G401 (cell line): ENCODE data around the gene MRFAP1. TPM values are rescaled to one million over a fixed set of nuclear protein-coding genes. Genes with fewer than 3 reads are reported as not detected.
"Not testable (repeated sequence)": the region's sequence is repeated elsewhere in the genome, so short reads cannot be mapped to it uniquely, and the experiment has no call there.

Source experiments
- DNase-seq: peaks from one replicate; pipeline ENCODE4 v3.0.0-alpha.2; 2015; ENCODE audit warnings: low spot score
- in situ Hi-C: cut with HindIII; loops from 2 replicates; pipeline ENCODE4 v1.10.0; 2016; ENCODE audit warnings: low sequenced_read_pairs, mixed read lengths
- total RNA-seq: library from RNA; depleted of rRNA; stranded (reverse); fragments of >200 nt; shearing (Covaris generic); gene quantifications from 2 replicates; pipeline ENCODE4 v1.2.3, GENCODE V29; 2014

Gene MRFAP1
- total RNA-seq, 1 experiment from 2014 or later: 303 TPM

DNA sequence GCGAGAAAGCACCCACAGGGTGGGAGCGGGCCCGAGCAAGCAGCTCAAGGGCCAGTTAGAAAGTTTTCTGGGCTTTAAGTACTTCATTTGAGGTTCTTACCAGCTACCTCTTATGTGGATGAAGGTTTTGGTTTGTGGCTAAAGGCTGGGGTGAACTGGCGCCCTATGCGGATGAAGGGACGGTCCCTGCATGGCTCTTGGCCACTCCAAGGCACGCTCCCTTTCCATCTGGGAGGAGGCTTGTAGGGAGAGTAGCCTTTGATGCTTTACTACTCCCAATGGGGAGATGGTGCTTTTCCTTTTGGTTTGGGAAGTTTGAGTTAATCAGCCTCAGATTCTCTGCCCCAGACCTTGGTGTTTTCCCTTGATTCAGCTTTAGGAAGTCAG lies 17.7 kb downstream of the MRFAP1 start:
- DNase-seq: peak; percentile 35
- in situ Hi-C loops: loop anchor here (25.0 kb wide), 1 partner anchor 96 kb away; no protein-coding TSS in a partner anchor

DNA sequence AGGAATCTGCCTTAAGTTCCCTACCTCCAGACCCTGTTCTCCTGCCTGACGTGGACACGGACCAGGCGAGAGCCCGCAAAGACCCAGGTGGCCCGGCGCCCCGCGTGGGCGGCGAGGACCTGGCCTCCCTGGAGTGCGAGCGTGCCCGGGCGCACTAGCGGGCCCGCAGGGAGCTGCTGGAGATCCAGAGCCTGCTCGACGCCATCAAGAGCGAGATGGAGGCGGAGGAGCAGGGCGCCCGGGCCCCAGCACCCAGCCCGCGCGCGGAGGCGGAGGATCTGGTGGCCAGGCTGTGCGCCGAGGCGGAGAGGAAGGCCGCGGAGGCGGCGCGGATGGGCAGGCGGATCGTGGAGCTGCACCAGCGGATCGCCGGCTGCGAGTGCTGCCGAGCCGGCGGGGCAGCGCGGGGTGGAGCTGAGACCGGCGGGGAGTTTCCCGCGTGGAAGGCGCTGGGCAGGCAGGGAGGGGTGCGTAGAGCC lies 18.2 kb downstream of the MRFAP1 start:
- DNase-seq: peak; percentile 43
- in situ Hi-C loops: loop anchor here (25.0 kb wide), 1 partner anchor 96 kb away; no protein-coding TSS in a partner anchor

DNA sequence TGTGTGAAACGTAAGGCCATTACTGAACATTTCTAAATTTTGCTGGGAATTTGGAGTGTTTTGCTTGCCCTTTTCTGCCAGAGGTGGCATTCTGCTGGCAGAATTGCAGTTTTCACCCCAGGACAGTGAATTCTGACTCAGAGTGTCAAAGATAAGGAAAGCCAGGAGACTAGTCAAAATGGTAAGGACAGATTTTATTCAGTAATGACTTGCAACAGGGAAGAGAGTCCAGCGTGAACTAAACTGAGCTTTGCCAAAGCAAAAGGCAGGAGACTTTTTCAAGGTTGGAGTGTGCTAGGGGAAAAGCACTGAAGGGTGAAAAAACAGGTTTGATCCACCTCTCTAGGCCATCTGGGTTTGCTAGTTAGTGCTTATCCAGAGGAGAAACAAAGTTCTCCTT lies 19.4 kb downstream of the MRFAP1 start:
- no peak for DNase-seq
- in situ Hi-C loops: loop anchor here (25.0 kb wide), 1 partner anchor 98 kb away; no protein-coding TSS in a partner anchor

DNA sequence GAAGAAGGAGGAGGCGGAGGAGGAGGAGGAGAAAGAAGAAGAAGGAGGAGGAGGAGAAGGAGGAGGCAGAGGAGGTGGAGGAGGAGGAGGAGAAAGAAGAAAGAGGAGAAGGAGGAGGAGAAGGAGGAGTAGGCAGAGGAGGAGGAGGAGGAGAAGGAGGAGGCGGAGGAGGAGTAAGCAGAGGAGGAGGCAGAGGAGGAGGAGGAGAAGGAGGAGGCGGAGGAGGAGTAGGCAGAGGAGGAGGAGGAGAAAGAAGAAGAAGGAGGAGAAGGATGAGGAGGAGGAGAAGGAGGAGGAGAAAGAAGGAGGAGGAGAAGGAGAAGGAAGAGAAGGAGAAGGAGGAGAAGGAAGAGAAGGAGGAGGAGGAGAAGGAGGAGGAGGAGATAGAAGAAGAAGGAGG lies 19.9 kb downstream of the MRFAP1 start:
- in situ Hi-C loops: loop anchor here (25.0 kb wide), 1 partner anchor 98 kb away; no protein-coding TSS in a partner anchor
- no peak for DNase-seq

DNA sequence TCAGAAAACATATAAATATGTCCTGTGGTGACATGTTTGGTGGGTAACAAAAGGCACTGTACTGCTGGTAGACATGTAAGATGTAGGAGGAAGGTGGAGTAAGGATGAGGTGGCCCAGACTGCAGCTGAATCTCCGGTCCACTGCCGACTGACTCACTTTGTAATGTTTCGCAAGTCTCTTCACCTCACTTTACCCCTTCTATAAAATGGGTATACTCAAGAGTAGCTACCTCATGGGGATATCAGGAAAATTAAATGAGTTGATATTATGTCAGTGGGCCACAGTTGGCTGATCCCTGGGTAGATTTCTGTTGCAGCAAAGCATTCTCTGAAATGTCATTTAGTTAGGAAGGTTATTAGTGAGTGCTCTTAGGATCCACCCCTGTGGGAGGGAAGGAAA lies 22.1 kb downstream of the MRFAP1 start:
- in situ Hi-C loops: loop anchor here (25.0 kb wide), 1 partner anchor 100 kb away; no protein-coding TSS in a partner anchor

DNA sequence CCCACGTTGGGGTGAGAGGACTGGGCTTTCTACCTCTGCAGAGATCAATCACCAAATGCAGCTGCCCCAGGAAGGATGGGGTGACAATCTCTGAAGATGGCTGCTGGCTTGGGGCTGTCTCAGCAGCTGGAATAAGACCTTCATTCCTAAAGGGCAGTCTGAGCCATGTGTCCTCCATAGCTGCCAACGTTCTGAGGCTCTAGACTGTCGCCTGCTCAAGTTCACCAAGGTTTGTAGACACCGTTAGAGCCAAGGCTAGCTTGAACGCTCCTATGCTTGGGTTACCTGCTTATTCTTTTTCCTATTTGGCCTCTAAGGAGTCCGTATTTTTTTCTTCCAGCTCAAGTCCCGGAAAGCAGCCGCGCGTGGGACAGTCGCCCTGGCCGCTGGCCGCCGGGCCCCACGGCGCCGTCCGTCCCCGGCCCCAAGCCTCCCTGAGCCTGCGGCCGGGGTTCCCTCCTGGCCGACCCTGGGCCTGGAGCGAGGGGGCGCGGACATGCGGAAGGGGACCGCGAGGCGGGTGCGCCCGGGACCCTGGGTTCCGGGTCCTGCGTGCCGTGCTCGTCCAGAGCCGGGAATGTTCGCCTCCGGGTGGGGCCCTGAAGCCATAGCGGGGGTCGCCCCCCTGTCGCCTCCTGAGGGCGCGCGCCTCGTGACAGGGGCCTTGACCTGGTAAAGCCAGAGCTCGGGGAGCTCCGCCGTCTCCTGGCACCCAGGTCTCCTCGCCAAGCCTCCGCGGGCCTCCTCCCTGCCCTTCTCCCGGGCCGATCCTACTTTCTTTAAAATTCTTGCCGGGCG lies 23.3 kb downstream of the MRFAP1 start:
- in situ Hi-C loops: loop anchor here (25.0 kb wide), 1 partner anchor 101 kb away; no protein-coding TSS in a partner anchor

More for the DNA sequence above, 22.1 kb downstream of the MRFAP1 start:
- no peak for DNase-seq

DNA sequence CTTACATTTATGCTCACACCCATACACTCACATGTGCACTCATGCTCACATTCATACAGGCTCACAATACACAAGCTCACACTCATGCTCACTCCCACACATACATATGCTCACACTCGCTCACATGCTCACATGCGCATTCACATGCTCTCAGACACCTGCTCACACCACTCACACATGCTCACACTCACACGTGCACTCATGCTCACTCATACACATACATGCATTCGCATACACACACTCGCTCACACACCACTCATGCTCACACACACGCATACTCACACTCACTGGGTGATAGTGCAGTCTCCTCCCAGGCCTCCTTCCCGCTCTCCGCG lies 24.8 kb downstream of the MRFAP1 start:
- no peak for DNase-seq
- in situ Hi-C loops: loop anchor here (25.0 kb wide), 1 partner anchor 103 kb away; no protein-coding TSS in a partner anchor

More for the DNA sequence above, 23.3 kb downstream of the MRFAP1 start:
- peak; percentile 23 for DNase-seq

DNA sequence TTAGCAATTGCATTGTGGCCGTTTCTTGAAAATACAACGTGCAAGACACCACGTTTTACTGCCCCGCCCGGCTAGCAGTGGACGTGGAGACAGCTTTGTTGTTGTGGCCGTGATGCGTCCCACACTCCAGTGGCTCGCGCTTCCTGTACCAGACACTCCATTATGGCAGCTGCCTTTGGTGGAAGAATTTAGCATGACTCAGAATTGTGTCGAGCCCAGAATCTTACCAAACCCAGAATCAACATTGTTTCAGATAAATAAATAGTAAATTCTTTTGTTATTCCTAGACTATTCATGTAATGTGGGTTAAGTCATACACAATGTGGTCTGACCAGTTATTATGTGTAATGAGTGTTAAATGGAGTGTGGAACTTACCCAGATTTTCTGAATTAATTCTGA lies 27.9 kb downstream of the MRFAP1 start:
- in situ Hi-C loops: loop anchor here (25.0 kb wide), 1 partner anchor 106 kb away; no protein-coding TSS in a partner anchor
- no peak for DNase-seq

DNA sequence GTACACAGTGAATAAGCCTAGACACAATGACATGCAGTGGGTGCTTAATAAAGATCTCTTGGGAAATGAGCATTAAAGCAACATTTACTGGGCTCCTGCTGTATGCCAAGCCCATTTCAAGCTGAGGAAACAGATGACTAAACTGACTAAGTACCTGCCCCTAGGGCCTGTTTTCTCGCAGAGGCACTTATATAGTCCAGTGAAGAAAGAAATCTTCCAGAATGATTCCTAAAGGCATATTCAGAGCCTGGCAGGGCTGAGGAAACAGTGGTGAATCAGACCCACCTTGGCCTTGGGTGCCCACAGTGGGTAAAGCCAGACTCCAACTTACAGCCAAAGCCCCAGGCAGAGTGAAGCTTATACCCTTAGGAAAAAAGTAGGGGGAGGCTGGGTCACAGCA lies 31.2 kb downstream of the MRFAP1 start:
- in situ Hi-C loops: loop anchor here (25.0 kb wide), 1 partner anchor 109 kb away; no protein-coding TSS in a partner anchor
- DNase-seq: no peak

DNA sequence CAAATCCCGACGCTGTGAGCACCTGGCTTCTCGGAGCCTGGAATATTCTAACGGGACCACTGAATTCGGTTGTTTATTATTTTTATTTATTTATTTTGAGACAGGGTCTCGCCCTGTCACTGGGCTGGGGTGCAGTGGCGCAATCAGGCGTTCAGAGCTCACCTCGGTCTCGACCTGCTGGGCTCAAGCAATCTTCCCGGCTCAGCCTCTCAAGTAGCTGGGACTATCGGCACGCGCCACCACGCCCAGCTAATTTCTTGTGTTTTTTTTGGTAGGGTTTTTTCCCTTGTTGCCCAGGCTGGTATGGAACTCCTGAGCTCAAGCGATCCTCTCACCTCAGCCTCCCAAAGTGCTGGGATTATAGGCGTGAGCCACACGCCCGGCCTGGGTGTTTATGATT lies 31.6 kb downstream of the MRFAP1 start:
- in situ Hi-C loops: loop anchor here (25.0 kb wide), 1 partner anchor 110 kb away; no protein-coding TSS in a partner anchor
- DNase-seq: no peak

DNA sequence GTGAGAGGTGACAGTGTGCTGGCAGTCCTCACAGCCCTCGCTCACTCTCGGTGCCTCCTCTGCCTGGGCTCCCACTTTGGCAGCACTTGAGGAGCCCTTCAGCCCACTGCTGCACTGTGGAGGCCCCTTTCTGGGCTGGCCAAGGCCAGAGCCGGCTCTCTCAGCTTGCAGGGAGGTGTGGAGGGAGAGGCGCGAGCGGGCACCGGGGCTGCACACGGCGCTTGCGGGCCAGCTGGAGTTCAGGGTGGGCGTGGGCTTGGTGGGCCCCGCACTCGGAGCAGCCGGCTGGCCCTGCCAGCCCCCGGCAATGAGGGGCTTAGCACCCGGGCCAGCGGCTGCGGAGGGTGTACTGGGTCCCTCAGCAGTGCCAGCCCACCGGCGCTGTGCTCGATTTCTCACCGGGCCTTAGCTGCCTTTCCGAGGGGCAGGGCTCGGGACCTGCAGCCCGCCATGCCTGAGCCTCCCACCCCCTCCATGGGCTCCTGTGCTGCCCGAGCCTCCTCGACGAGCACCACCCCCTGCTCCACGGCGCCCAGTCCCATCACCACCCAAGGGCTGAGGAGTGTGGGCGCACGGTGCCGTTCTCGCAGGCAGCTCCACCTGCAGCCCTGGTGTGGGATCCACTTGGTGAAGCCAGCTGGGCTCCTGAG lies 32.2 kb downstream of the MRFAP1 start:
- in situ Hi-C loops: loop anchor here (25.0 kb wide), 1 partner anchor 110 kb away; no protein-coding TSS in a partner anchor
- DNase-seq: not testable (repeated sequence)

DNA sequence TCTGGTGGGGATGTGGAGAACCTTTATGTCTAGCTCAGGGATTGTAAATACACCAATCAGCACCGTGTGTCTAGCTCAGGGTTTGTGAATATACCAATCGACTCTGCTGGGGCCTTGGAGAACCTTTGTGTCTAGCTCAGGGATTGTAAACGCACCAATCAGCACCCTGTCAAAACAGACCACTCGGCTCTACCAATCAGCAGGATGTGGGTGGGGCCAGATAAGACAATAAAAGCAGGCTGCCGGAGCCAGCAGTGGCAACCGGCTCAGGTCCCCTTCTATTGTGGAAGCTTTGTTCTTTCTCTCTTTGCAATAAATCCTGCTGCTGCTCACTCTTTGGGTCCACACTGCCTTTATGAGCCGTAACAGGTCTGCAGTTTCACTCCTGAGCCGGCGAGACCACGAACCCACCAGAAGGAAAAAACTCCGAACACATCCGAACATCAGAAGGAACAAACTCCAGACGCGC lies 32.7 kb downstream of the MRFAP1 start:
- in situ Hi-C loops: loop anchor here (25.0 kb wide), 1 partner anchor 111 kb away; no protein-coding TSS in a partner anchor
- DNase-seq: peak; percentile 34

DNA sequence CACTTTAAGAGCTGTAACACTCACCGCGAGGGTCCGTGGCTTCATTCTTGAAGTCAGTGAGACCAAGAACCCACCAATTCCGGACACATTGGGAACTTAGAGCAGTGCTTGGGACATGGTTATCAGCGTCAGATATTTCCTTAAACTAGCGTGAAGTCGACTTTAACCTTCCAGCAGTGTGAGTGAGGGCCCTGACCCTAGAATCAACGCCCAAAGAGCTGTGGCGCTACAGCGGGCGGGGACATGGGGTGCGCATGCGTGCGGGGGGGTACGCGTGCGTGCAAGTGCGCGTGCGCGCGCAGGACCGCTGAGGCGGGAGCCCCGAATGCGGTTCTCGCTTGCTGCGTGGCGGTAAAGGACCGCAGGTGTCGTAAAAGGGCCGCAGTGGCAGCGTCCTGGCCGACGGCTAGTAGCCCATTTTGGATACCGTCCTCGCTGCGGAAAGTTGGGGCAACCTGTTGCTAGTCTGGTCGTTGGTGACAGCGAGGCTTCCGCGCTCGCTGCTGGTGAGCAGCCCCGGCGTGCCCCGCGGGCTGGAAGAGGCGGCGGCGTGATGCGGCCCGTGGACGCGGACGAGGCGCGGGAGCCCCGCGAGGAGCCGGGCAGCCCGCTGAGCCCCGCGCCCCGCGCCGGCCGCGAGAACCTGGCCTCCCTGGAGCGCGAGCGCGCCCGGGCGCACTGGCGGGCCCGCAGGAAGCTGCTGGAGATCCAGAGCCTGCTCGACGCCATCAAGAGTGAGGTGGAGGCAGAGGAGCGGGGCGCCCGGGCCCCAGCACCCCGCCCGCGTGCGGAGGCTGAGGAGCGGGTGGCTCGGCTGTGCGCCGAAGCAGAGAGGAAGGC lies 33.4 kb downstream of the MRFAP1 start:
- DNase-seq: peak; percentile 94
- in situ Hi-C loops: loop anchor here (25.0 kb wide), 1 partner anchor 112 kb away; no protein-coding TSS in a partner anchor

DNA sequence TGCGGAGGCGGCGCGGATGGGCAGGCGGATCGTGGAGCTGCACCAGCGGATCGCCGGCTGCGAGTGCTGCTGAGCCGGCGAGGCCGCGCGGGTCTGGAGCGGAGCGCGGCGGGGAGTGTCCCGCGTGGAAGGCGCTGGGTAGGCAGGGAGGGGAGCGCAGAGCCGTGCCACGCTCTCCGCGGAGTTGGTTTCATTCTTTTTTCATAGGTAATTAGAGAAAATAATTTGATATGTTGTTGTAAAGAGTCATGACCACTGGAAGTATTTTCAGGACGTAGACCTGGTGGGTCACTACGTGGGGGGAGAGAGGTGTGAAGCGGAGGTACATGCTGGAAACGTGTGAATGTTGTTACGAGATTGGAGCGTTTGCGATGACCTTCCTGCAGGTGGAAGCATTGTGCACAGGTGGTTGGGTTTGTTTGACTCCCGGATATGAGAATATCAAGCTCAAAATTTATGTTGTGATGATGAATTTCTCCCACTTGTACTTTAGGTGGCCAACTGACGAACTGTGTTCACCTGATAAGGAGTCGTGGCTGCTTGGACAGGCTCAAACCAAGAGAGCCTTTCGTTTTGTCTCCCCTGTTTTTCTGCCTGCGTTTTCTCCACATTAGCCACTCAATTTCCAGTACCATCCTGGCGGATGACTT lies 34.1 kb downstream of the MRFAP1 start:
- DNase-seq: peak; percentile 68
- in situ Hi-C loops: loop anchor here (25.0 kb wide), 1 partner anchor 112 kb away; no protein-coding TSS in a partner anchor

DNA sequence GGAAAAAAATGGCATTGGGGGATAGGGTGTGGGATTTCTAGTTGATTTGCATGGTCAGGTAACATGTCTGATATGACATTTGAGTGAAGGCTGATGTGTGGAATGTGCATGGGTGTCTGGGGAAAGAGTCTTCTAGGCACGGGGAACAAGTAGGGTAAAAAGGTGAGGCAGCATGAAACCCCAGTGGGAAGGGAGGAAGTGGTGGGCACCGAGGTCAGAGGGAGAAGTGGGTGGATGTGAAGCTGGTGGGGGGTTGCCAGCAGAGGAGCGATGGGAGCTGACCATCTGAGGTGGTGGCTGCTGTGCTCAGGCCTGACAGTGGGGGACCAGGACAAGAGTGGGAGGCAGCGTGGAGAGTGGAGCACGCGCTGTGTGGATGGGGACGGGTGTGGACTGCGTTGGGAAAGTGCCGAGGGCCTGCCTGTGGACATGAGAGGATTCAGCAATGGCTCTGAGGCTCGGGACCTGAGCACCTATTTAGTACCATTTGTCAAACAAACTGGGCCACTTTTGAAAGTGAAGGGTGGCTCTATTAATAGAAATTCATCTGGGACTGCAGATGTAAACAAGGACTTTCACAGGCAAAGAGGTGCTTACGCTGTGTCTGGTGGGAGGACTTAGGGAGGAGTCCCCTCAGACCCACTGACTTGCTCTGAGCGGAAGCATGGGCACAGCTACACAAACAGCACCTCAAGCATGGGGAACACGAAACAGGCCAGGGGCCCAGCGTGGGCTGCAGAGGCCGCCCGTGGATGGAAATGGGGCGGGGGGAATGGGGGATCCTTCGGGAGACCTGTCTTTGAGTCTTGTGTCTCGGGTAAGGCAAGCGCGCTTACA lies 36.5 kb downstream of the MRFAP1 start:
- in situ Hi-C loops: no loop called here
- DNase-seq: no peak

DNA sequence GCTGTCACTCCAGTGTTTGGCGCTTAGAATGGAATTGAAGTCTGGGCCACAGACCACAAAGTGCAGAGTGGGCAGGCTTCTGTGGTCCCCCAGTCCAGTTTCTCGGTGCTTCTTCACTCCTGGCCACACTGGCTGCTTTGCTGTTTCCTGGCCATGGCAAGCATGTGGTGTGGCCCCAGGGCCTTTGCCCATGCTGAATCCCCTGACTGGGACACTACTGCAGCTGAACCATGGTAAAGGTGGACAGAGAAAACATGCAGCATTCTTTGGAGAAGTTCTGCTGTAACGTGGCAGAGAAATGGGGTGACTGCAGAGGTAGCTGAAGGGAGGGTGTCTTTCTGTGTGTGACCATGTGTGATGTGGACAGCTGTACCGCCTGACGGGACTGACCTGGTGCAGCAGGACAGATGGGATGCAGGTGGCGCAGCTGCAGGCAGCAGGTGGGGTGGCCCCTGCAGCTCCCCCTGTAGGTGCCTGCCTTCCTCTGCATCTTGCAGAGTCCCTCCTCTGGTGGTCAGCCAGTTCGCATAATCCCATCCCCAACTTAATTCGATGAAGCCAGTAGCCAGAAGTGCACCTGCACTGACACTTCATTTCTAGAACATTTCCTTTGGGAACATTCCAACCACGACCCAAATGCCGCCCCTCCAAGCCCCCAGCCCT lies 40.0 kb downstream of the MRFAP1 start:
- no peak for DNase-seq
- in situ Hi-C loops: no loop called here

DNA sequence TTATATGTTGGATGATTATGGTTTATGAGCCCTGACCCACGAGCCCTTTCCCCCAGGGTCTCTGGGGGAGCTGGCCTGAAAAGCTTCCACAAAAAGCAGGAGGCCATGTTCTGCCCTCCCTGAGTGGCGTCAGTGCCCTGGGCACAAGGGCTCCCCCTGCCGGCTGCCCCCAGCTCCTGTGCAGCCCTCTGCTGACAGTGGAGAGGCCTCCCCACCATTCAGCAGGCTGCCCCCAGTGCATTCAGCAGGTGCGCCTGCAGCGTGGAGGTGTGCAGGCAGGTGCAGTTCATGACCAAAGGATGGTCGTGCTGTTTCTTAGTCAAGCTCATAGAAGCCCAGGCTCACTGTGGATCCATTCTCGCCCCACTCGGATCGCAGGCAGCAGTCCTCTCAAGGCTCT lies 40.7 kb downstream of the MRFAP1 start:
- DNase-seq: no peak
- in situ Hi-C loops: no loop called here
